Measurements from ENCODE around the gene SLC25A11. TPM values are rescaled to one million over a fixed set of nuclear protein-coding genes. Genes with fewer than 3 reads are reported as not detected.

The SLC25A11 gene
- total and polyA plus RNA-seq, 2 donors (not counting 3 experiments of a cell fraction or from before 2014, with no cell fraction given): 58.2 to 95.2 TPM

DNA sequence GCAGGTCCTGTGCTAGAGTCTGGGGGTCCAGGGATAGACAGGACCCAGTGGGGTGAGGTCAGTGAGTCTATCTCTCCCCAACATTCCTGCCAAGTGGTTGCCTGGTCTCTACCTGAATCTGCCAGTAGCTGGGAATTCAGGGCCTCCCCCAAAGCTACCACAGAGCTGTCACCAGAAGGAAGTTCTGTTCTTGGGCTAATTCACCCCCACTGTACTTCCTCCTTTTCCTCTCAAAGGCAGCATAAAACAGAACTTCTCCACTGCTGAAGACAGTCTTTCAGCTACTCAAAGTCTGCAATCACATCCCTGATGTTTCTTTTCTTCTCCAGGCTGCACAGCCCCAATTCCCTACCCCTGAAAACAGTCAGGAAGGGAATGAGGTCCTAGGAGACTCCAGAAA, 38.9 kb upstream of the SLC25A11 start:
- no peak overlapping the region for H2AFZ ChIP-seq (ENCODE audit: low read depth, low read length)
- BruUV-seq (replicated peaks): no TSS peak
- H3K79me2 ChIP-seq (ENCODE audit: control insufficient read depth, insufficient read depth, low read length): no peaks in the 10 kb centered on the region
- ChIA-PET CTCF (interaction anchor here (1.3 to 3.0 kb wide), 3 partner anchors 9 to 70 kb away, joined by 6 to 14 read pairs (median 10); partner anchors contain the start of gene CAMTA2), POLR2A (no interaction called here)
- no peak for FAIRE-seq
- H3K9me1 ChIP-seq (replicated peaks; ENCODE audit: control insufficient read depth, extremely low read depth, insufficient read depth, low read length): no peaks in the 10 kb centered on the region
- DNase-seq (ENCODE audit: low read depth, low spot score): no peak
- H3K27me3 ChIP-seq (ENCODE audit: control insufficient read depth in 2 of 2, insufficient read depth in 2 of 2, low read length in 2 of 2): no peaks in the 10 kb centered on the region
- no peak for TF ChIP-seq EZH2 (IDR thresholded peaks at IDR 0.05; ENCODE audit: borderline replicate concordance, low read depth, low read length, severe bottlenecking)
- no peak for TF ChIP-seq JUN (IDR thresholded peaks at IDR 0.05; ENCODE audit: borderline replicate concordance, insufficient read depth, insufficient read length, low read depth)
- TF ChIP-seq FOS (IDR thresholded peaks at IDR 0.05; ENCODE audit: borderline replicate concordance, insufficient read depth, low read length): no peak
- TF ChIP-seq, protein P1, sequence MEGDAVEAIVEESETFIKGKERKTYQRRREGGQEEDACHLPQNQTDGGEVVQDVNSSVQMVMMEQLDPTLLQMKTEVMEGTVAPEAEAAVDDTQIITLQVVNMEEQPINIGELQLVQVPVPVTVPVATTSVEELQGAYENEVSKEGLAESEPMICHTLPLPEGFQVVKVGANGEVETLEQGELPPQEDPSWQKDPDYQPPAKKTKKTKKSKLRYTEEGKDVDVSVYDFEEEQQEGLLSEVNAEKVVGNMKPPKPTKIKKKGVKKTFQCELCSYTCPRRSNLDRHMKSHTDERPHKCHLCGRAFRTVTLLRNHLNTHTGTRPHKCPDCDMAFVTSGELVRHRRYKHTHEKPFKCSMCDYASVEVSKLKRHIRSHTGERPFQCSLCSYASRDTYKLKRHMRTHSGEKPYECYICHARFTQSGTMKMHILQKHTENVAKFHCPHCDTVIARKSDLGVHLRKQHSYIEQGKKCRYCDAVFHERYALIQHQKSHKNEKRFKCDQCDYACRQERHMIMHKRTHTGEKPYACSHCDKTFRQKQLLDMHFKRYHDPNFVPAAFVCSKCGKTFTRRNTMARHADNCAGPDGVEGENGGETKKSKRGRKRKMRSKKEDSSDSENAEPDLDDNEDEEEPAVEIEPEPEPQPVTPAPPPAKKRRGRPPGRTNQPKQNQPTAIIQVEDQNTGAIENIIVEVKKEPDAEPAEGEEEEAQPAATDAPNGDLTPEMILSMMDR (IDR thresholded peaks at IDR 0.05; ENCODE audit: extremely low read depth in 1 of 2, insufficient read depth in 1 of 2, low read depth in 1 of 2, low read length in 2 of 2): no peak
- TF ChIP-seq MYC (IDR thresholded peaks at IDR 0.05; ENCODE audit: low read depth, low read length): no peak
- no peak for TF ChIP-seq POLR2A (IDR thresholded peaks at IDR 0.05; ENCODE audit: low read depth, low read length)
- TF ChIP-seq GATA2 (IDR thresholded peaks at IDR 0.05; ENCODE audit: insufficient read depth, insufficient read length, low read depth, low read length): no peak
- no peak for TF ChIP-seq POLR2AphosphoS5 (IDR thresholded peaks at IDR 0.05; ENCODE audit: insufficient read depth, low read depth, low read length)
- TF ChIP-seq, protein P2, sequence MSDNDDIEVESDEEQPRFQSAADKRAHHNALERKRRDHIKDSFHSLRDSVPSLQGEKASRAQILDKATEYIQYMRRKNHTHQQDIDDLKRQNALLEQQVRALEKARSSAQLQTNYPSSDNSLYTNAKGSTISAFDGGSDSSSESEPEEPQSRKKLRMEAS (IDR thresholded peaks at IDR 0.05; ENCODE audit: insufficient read depth, insufficient read length): no peak
- H3K4me1 ChIP-seq (ENCODE audit: control insufficient read depth, extremely low read depth, insufficient read depth, low read length): peaks cover 6% of the 10 kb centered on the region
- no peak overlapping the region for H3K4me2 ChIP-seq (ENCODE audit: insufficient read depth, low read length)
- peaks cover 19 to 54% of the 10 kb centered on the region in 2 experiments for H3K36me3 ChIP-seq (ENCODE audit: control insufficient read depth in 2 of 2, extremely low read depth in 1 of 2, insufficient read depth in 2 of 2, low read length in 2 of 2)
- intact Hi-C loops (cut with micrococcal nuclease): no loop called here
- no peaks in the 10 kb centered on the region for H3K9me3 ChIP-seq (replicated peaks; ENCODE audit: control insufficient read depth, insufficient read depth, low read length)
- H3K9ac ChIP-seq (replicated peaks; ENCODE audit: extremely low read depth, insufficient read depth, low read length): no peak overlapping the region
- dilution Hi-C loops (cut with MboI; ENCODE audit: extremely low pct_ligation_motif_present, low sequenced_read_pairs): no loop called here
- no peaks in the 10 kb centered on the region for H4K20me1 ChIP-seq (replicated peaks; ENCODE audit: control insufficient read depth, extremely low read depth, insufficient read depth, low read length)
- no peak overlapping the region for H3K4me3 ChIP-seq (replicated peaks in 1 of 3; ENCODE audit: insufficient read depth in 1 of 3, low read depth in 1 of 3, low read length in 3 of 3)
- no peak overlapping the region for H3K27ac ChIP-seq (ENCODE audit: insufficient read depth, low read depth, low read length)
